H1 (cell line): ENCODE measurements around the gene CCNY. TPM values are rescaled to one million over a fixed set of nuclear protein-coding genes. Genes with fewer than 3 reads are reported as not detected.

Experiments used
- CTCF ChIA-PET: fragments of 300-600 bp; sonication (Branson Sonifier 250); formaldehyde crosslinking; loops from one replicate; lab custom pipeline; 2021; ENCODE audit not compliant: partially characterized antibody; lab: Charles Lee
- POLR2A ChIA-PET: fragments of 300-600 bp; sonication (Branson Sonifier 250); formaldehyde crosslinking; loops from one replicate; lab custom pipeline; 2021; ENCODE audit warnings: inconsistent platforms; ENCODE audit not compliant: partially characterized antibody; lab: Charles Lee
- DNase-seq, 2 experiments: peaks; one replicate each; pipeline versions ENCODE4 v3.0.0 to v3.0.0-alpha.2; 2010 to 2022; ENCODE audit warnings: low spot score in 2 of 2, low read depth in 1 of 2, mixed read lengths in 1 of 2
- FAIRE-seq: peaks from 2 replicates; lab custom pipeline; 2011; peaks lifted over from hg19 to GRCh38; lab: Jason Lieb, UNC
- H2AFZ ChIP-seq: 2 replicates; pipeline ENCODE4 v1.8.1; 2012; ENCODE audit warnings: low read length, inconsistent platforms
- H2AK5ac ChIP-seq: 2 replicates; pipeline ENCODE4 v1.6.1; 2013; ENCODE audit warnings: low read depth, low read length
- H2BK120ac ChIP-seq: replicated peaks from 2 replicates; pipeline ENCODE3; 2013; ENCODE audit warnings: low read depth, low read length, inconsistent platforms
- H2BK12ac ChIP-seq: 2 replicates; pipeline ENCODE4 v1.6.1; 2013; ENCODE audit warnings: low read depth, low read length
- H2BK15ac ChIP-seq: 2 replicates; pipeline ENCODE4 v1.6.1; 2013; ENCODE audit warnings: low read length
- H2BK20ac ChIP-seq: 2 replicates; pipeline ENCODE4 v1.6.1; 2013; ENCODE audit warnings: low read length
- H2BK5ac ChIP-seq: 2 replicates; pipeline ENCODE4 v1.6.1; 2013; ENCODE audit warnings: low read depth, low read length
- H3K14ac ChIP-seq: 2 replicates; pipeline ENCODE4 v1.6.1; 2013; ENCODE audit warnings: inconsistent platforms; ENCODE audit not compliant: insufficient read length
- H3K18ac ChIP-seq: 2 replicates; pipeline ENCODE4 v1.6.1; 2013; ENCODE audit warnings: low read length; ENCODE audit errors: extremely low read depth
- H3K23ac ChIP-seq: 2 replicates; pipeline ENCODE4 v1.6.1; 2013; ENCODE audit warnings: inconsistent platforms; ENCODE audit not compliant: insufficient read length
- H3K23me2 ChIP-seq: 2 replicates; pipeline ENCODE4 v1.6.1; 2013; ENCODE audit warnings: low read depth, low read length
- H3K27ac ChIP-seq: 2 replicates; pipeline ENCODE4 v1.6.1; 2011; ENCODE audit warnings: low read depth, low read length, inconsistent platforms
- H3K27me3 ChIP-seq, 4 experiments: replicated peaks in 1 of 4; 1 replicate in 1 of 4; 2 replicates in 3 of 4; pipeline versions ENCODE4 v1.6.1 to v1.8.1; 2011 to 2013; ENCODE audit warnings: low read length in 3 of 4, mild to moderate bottlenecking in 3 of 4, inconsistent platforms in 2 of 4, mixed read lengths in 2 of 4, moderate library complexity in 1 of 4; ENCODE audit not compliant: control insufficient read depth in 3 of 4, insufficient read depth in 3 of 4; ENCODE audit errors: extremely low read depth in 1 of 4
- H3K36me3 ChIP-seq, 4 experiments: 2 replicates each; pipeline versions ENCODE4 v1.6.1 to v1.8.1; 2011 to 2013; ENCODE audit warnings: mild to moderate bottlenecking in 4 of 4, low read length in 3 of 4, moderate library complexity in 2 of 4, control low read depth in 1 of 4, inconsistent platforms in 1 of 4; ENCODE audit not compliant: insufficient read depth in 4 of 4, control insufficient read depth in 2 of 4
- H3K4ac ChIP-seq: replicated peaks from 2 replicates; pipeline ENCODE3; 2013; ENCODE audit warnings: low read length, low read depth, mixed read lengths, inconsistent platforms; ENCODE audit not compliant: insufficient read length
- H3K4me1 ChIP-seq, 4 experiments: replicated peaks in 1 of 4; 1 replicate in 1 of 4; 2 replicates in 3 of 4; pipeline versions ENCODE4 v1.6.1 to v1.8.1; 2011 to 2013; ENCODE audit warnings: low read length in 3 of 4, inconsistent platforms in 2 of 4, mixed read lengths in 1 of 4; ENCODE audit not compliant: insufficient read depth in 4 of 4, control insufficient read depth in 3 of 4
- H3K4me2 ChIP-seq, 2 experiments: 2 replicates each; pipeline versions ENCODE4 v1.6.1 to v1.8.1; 2011 to 2013; ENCODE audit warnings: low read depth in 2 of 2, low read length in 2 of 2, control low read depth in 1 of 2, inconsistent platforms in 1 of 2, mild to moderate bottlenecking in 1 of 2; ENCODE audit not compliant: insufficient read depth in 1 of 2
- H3K4me3 ChIP-seq, 4 experiments: fragments of 200-600, 300-600 bp in 1 of 4; sonication (generic), shearing (Covaris generic), sonication (Bioruptor Twin) in 1 of 4; 2 replicates each; pipeline versions ENCODE4 v1.5.1 to v1.8.1; 2011 to 2016; ENCODE audit warnings: low read length in 4 of 4, low read depth in 3 of 4, control low read depth in 2 of 4, inconsistent platforms in 2 of 4, mild to moderate bottlenecking in 2 of 4, mixed read lengths in 1 of 4, moderate library complexity in 1 of 4; ENCODE audit not compliant: insufficient read depth in 2 of 4; ENCODE audit errors: extremely low read depth in 1 of 4
- H3K56ac ChIP-seq: replicated peaks from 2 replicates; pipeline ENCODE3; 2013; ENCODE audit warnings: low read depth, mild to moderate bottlenecking, mixed read lengths, low read length, inconsistent platforms; ENCODE audit not compliant: insufficient read length
- H3K79me1 ChIP-seq: 2 replicates; pipeline ENCODE4 v1.6.1; 2013; ENCODE audit warnings: low read depth, low read length, control low read depth
- H3K79me2 ChIP-seq, 2 experiments: 2 replicates each; pipeline versions ENCODE4 v1.6.1 to v1.8.1; 2012 to 2013; ENCODE audit warnings: low read length in 2 of 2, mild to moderate bottlenecking in 2 of 2, inconsistent platforms in 1 of 2; ENCODE audit not compliant: insufficient read depth in 2 of 2, control insufficient read depth in 1 of 2
- H3K9ac ChIP-seq, 4 experiments: replicated peaks in 1 of 4; 1 replicate in 1 of 4; 2 replicates in 3 of 4; pipeline versions ENCODE4 v1.6.1 to v1.8.1; 2011 to 2013; ENCODE audit warnings: low read depth in 3 of 4, low read length in 3 of 4, control low read depth in 2 of 4, mild to moderate bottlenecking in 2 of 4, moderate library complexity in 2 of 4, inconsistent platforms in 1 of 4; ENCODE audit errors: extremely low read depth in 1 of 4
- H3K9me3 ChIP-seq, 2 experiments: 2 replicates each; pipeline versions ENCODE4 v1.6.1 to v1.8.1; 2012 to 2013; ENCODE audit warnings: mild to moderate bottlenecking in 2 of 2, moderate library complexity in 2 of 2, control low read depth in 1 of 2, inconsistent platforms in 1 of 2, low read depth in 1 of 2, low read length in 1 of 2, mixed read lengths in 1 of 2; ENCODE audit not compliant: insufficient read depth in 2 of 2
- H4K20me1 ChIP-seq, 2 experiments: replicated peaks in 1 of 2; 2 replicates each; pipeline versions ENCODE3 to v1.8.1; 2011 to 2013; ENCODE audit warnings: inconsistent platforms in 2 of 2, low read length in 2 of 2, mild to moderate bottlenecking in 1 of 2; ENCODE audit not compliant: insufficient read depth in 2 of 2, control insufficient read depth in 1 of 2
- H4K5ac ChIP-seq: 2 replicates; pipeline ENCODE4 v1.6.1; 2013; ENCODE audit warnings: low read length, low read depth, mixed read lengths, inconsistent platforms; ENCODE audit not compliant: insufficient read length
- H4K8ac ChIP-seq: 2 replicates; pipeline ENCODE4 v1.8.0; 2013; ENCODE audit warnings: mild to moderate bottlenecking, moderate library complexity, low read length, inconsistent platforms; ENCODE audit not compliant: insufficient read depth; ENCODE audit errors: extremely low read depth
- H4K91ac ChIP-seq: replicated peaks from 2 replicates; pipeline ENCODE3; 2013; ENCODE audit warnings: low read length, mixed read lengths, inconsistent platforms; ENCODE audit not compliant: insufficient read length
- RAD21 ChIP-seq, 2 experiments: IDR thresholded peaks in 1 of 2; conservative IDR thresholded peaks in 1 of 2; 2 replicates each; pipeline ENCODE4 v1.6.1; 2011; ENCODE audit warnings: low read depth in 2 of 2, low read length in 2 of 2, improper control_type of control experiment in 1 of 2, inconsistent platforms in 1 of 2, mild to moderate bottlenecking in 1 of 2, moderate library complexity in 1 of 2
- SUZ12 ChIP-seq: fragments of 200-600 bp; sonication (generic); IDR thresholded peaks from 2 replicates; pipeline ENCODE4 v1.6.1; 2012; ENCODE audit warnings: mild to moderate bottlenecking, inconsistent platforms, low read length, moderate library complexity, mixed read lengths
- WGBS, 2 experiments: shearing (Covaris generic) in 1 of 2; methylation state at CpG; one replicate each; pipeline versions ENCODE4 v1.1.6 to v1.1.7; 2013 to 2015; ENCODE audit warnings: low lambda C conversion rate in 2 of 2, mixed read lengths in 2 of 2, inconsistent platforms in 1 of 2, low coverage in 1 of 2, missing lambda C conversion rate in 1 of 2; ENCODE audit not compliant: insufficient replicate concordance in 2 of 2, insufficient coverage in 1 of 2, insufficient read length in 1 of 2; ENCODE audit errors: extremely low coverage in 1 of 2, missing lambda C conversion rate in 1 of 2; 5-methylcytosine and 5-hydroxymethylcytosine counted together
- polyA plus RNA-seq, 7 experiments: library from polyadenylated mRNA; depleted of rRNA in 3 of 7; stranded (reverse) in 5 of 7; unstranded in 2 of 7; fragments of >200 nt in 5 of 7; fragments of 200-250 nt in 2 of 7; gene quantifications; 1 replicate in 5 of 7; 2 replicates in 1 of 7; 4 replicates in 1 of 7; pipeline versions ENCODE4 v1.2.1 to v1.2.3, GENCODE V29; 2011 to 2013; ENCODE audit warnings: missing spikeins in 2 of 7, mixed read lengths in 2 of 7
- total RNA-seq: library from RNA; stranded (reverse); fragmentation: NEBNext Ultra II Directional; extraction: Animal tissue kit (Norgen Biotek cat#: 25700); gene quantifications from 2 replicates; pipeline ENCODE4 v1.2.1, GENCODE V29; 2021
- TF ChIP-seq, protein P1 (sequence below), 3 experiments: IDR thresholded peaks; 1 replicate in 2 of 3; 2 replicates in 1 of 3; pipeline versions ENCODE4 v1.5.1 to v1.6.1; 2011; ENCODE audit warnings: low read length in 3 of 3, mild to moderate bottlenecking in 3 of 3, inconsistent platforms in 2 of 3, low read depth in 1 of 3, moderate library complexity in 1 of 3; ENCODE audit not compliant: insufficient read depth in 1 of 3; ENCODE audit errors: control extremely low read depth in 1 of 3

CCNY gene
- total and polyA plus RNA-seq, 2 of the 8 experiments (the other 6 are each of a cell fraction or from before 2014, with no cell fraction given): 25.3 to 68.2 TPM

DNA sequence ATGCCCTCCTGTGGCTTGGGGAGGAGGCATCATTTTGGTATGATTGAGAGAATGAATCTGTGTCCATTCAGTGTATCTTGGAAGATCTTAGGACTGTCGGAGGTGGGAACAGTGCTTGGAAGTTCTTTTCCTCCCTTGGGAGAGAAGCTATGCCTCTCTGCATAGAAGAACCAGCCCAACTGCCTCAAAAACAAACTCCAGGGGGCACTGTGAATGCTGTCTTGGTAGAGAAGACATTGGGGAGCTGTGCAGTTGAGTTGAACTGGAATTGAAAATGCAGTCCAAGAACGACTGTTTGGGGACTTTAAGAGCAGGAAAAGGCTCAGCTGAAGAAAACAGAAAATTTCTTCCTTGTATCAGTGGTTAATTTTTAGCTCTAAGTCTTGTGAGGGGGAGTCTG, 263.9 kb downstream of the CCNY start:
- peaks cover 0 to 4% (median 2%) of the 10 kb centered on the region in 4 experiments; a peak in 3 of 7 replicates for H3K4me1 ChIP-seq
- no peaks in the 10 kb centered on the region for H3K79me1 ChIP-seq
- no peaks in the 10 kb centered on the region for H3K36me3 ChIP-seq
- TF ChIP-seq, protein P1, sequence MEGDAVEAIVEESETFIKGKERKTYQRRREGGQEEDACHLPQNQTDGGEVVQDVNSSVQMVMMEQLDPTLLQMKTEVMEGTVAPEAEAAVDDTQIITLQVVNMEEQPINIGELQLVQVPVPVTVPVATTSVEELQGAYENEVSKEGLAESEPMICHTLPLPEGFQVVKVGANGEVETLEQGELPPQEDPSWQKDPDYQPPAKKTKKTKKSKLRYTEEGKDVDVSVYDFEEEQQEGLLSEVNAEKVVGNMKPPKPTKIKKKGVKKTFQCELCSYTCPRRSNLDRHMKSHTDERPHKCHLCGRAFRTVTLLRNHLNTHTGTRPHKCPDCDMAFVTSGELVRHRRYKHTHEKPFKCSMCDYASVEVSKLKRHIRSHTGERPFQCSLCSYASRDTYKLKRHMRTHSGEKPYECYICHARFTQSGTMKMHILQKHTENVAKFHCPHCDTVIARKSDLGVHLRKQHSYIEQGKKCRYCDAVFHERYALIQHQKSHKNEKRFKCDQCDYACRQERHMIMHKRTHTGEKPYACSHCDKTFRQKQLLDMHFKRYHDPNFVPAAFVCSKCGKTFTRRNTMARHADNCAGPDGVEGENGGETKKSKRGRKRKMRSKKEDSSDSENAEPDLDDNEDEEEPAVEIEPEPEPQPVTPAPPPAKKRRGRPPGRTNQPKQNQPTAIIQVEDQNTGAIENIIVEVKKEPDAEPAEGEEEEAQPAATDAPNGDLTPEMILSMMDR (IDR thresholded peaks at IDR 0.05; ENCODE audit: control extremely low read depth in 1 of 3, insufficient read depth in 1 of 3, low read depth in 1 of 3, low read length in 3 of 3): peak in 2 of 3 experiments; percentile 20 to 26; a peak in 2 of 4 replicates
- TF ChIP-seq SUZ12: no peak
- TF ChIP-seq RAD21 (IDR thresholded peaks at IDR 0.05 in 1 of 2, conservative IDR thresholded peaks at IDR 0.05 in 1 of 2; ENCODE audit: low read depth in 2 of 2, low read length in 2 of 2): peak in 1 of 2 experiments; percentile 5; a peak in 2 of 4 replicates
- no peaks in the 10 kb centered on the region for H3K9me3 ChIP-seq
- no peak overlapping the region for H4K91ac ChIP-seq
- H4K20me1 ChIP-seq: no peaks in the 10 kb centered on the region
- H2BK5ac ChIP-seq: no peak overlapping the region
- no peak overlapping the region for H4K8ac ChIP-seq
- no peak overlapping the region for H3K4me2 ChIP-seq
- WGBS, 2 experiments: 81% methylated on average over 2 of the region's 2 CpGs; no CpG with 5 or more reads in 1 of the 2 experiments
- H3K4me3 ChIP-seq: no peak overlapping the region
- H2BK20ac ChIP-seq: 0 out of 2 replicates have a peak overlapping the region, but pooled peaks have one; percentile 86
- H4K5ac ChIP-seq: no peak overlapping the region
- peak; percentile 36 for FAIRE-seq
- no peak overlapping the region for H3K14ac ChIP-seq
- no peak overlapping the region for H2BK120ac ChIP-seq
- no peak overlapping the region for H2BK12ac ChIP-seq
- H3K79me2 ChIP-seq: no peaks in the 10 kb centered on the region
- H2AK5ac ChIP-seq: no peak overlapping the region
- no peak overlapping the region; the same call in 1 of the 2 replicates for H3K18ac ChIP-seq
- peak overlapping the region; percentile 61; the same call in 1 of the 2 replicates for H2BK15ac ChIP-seq
- POLR2A ChIA-PET: no interaction called here
- no peak overlapping the region for H3K56ac ChIP-seq
- H3K9ac ChIP-seq: no peak overlapping the region
- DNase-seq: no peak
- H3K23ac ChIP-seq: no peak overlapping the region
- H3K4ac ChIP-seq: no peak overlapping the region
- no peak overlapping the region for H2AFZ ChIP-seq
- no peaks in the 10 kb centered on the region for H3K27me3 ChIP-seq
- CTCF ChIA-PET: interaction anchor here (0.6 to 2.1 kb wide), 16 partner anchors 9 to 404 kb away, joined by 3 to 12 read pairs (median 4); no protein-coding TSS in a partner anchor
- H3K23me2 ChIP-seq: 0 out of 2 replicates have a peak, but pooled peaks cover under 1% of the 10 kb centered on the region
- H3K27ac ChIP-seq: no peak overlapping the region
